AG08396 (cell line): ENCODE results near the gene KCNE5.
"Not testable (repeated sequence)": the region's sequence is repeated elsewhere in the genome, so short reads cannot be mapped to it uniquely, and the experiment has no call there.

Experiments
- DNase-seq: peaks from one replicate; pipeline ENCODE4 v3.0.0; 2012; ENCODE audit warnings: low spot score, mixed read lengths

KCNE5 gene

DNA sequence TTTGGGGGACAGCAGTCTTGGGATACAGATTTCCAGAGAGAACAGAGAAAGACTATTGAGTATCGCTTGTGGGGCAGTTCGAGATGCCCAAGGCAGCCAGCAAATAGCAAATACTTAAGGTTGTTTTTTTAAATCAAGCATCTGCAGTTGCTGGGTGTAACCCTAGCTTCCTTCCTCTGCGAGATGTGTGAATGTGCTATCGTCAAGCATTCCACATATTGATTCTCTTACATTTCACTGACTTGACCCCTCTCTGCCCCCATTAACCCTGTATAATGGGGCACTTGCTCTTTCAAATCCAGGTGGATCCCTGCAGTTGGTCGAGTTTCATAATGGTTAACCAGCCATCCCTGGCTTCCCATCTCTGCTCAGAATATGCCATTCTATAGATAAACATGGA lies 23.5 kb downstream of the KCNE5 start:
- DNase-seq: no peak

DNA sequence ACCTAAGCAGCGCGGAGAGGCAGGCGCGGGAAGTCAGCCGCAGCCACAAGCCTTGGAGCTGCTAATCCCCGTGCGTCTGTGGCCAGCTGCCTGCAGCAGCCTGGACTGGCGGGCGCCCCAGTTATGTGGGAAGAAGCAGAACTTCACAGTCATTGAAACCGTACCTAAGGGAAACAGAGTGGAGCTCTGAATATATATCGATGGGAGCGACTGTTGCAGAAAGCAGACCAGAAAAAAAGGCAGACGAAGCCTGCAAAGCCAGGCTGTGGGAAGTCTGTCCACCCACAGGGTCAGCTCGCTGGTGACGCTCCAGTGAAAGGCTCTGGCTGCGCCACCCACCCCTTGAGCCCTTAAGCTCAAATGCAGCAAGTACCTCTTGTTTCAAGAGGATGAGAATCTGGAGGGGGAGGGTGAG lies 24.7 kb downstream of the KCNE5 start:
- DNase-seq: no peak

DNA sequence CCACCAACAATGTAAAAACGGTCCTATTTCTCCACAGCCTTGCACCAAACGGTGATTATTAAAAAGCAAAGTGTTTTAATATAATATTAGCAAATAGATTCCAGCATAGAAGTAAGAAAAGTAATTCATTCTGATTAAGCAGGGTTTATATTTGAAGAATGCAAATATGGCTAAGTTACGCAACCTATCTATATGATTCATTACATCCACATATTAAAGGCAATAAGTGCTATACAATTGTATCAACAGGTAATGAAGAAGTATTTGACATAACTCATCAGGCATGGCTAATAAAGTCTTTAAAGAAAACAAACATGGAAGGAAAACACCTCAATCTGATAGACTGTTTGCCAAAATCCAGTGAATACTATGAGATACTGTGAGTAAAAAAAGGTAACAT lies 29.0 kb downstream of the KCNE5 start:
- DNase-seq: no peak

DNA sequence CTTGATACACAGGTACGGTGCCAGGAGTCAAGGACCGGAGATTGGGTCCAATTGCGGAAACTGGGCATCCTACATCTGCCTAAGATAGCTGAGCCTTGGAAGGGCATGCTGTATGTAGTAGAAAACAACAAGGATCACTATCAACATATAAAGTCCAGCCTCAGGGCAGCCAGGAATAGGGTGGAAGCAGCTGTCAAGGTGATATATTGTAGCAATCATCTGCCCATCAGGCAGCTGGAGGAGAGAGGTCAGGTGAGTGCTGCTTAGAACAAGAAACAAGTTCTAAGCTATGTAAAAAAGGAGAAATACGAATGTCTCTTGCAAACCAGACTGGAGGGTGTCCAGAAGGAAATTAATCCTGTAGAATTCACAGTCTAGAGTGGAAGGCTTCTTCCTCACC lies 34.8 kb downstream of the KCNE5 start:
- no peak for DNase-seq

DNA sequence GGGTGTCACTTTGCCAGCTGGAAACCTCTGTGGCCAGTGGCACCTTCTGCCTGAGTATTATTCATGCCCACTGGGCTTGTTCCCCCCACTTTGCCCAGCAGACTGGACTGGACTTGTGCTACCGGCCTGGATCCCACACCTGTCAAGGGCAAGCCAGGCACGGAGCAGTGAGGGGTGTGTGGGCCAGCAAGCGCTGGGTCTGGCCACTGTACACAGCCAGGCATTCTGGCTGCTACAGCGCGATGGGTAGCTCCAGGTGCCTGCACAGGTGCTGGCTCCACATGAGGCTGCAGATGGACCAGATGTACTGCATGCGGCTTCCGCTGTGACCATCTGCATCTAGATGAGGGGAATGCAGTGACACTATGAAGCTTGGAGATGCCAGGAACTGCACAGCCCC lies 39.5 kb downstream of the KCNE5 start:
- DNase-seq: no peak

DNA sequence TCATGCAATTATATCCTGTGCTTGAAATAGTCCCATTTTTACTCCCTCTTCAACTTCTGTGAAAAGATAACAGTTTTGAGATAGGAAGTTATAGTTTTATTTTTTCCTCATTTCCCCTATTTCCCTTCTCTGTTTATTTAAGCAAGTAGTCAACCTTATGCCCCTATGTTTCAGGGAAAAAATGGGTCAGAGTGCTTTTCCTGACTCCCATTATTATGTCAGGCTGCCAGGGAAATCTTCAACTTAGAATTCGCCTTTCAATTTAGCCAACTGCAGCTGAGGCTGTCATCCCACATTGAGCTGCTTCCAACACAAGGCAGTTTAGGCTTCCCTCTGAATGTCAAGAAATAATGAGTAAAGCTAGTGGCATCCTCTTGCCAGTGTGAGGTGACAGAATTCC lies 46.1 kb downstream of the KCNE5 start:
- DNase-seq: no peak

DNA sequence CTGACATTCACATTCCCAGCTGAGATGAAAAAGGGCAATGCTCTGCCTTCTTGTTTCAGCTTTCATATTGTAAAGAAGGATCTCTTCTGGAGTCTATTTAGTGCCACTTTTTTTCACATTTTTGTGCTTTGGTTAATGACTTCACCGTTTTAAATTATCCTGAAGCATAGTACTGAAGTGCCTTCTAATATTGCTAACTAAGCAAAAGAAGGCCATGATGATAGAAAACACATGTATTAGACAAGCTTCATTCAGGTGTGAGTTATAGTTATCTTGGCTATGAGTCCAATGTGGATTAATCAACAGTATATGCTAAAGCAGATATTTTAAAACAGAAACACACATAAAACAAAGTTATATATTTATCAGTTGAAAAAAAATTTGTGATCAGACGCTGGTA lies 47.9 kb downstream of the KCNE5 start:
- DNase-seq: no peak

DNA sequence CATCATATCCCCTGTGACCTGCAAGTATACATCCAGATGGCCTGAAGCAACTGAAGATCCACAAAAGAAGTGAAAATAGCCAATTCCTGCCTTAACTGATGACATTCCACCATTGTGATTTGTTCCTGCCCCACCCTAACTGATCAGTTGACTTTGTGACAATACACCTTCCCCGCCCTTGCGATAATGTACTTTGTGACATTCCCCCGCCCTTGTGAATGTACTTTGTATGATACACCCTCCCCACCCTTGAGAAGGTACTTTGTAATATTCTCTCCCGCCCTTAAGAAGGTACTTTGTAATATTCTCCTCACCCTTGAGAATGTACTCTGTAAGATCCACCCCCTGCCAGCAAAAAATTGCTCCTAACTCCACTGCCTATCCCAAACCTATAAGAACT lies 48.9 kb downstream of the KCNE5 start:
- DNase-seq: not testable (repeated sequence)
